Left lung (tissue), 10 donors: Measurements from ENCODE around the gene SLC11A2. TPM values are rescaled to one million over a fixed set of nuclear protein-coding genes. Genes with fewer than 3 reads are reported as not detected.

ENCODE experiments used
- ATAC-seq: fragments of 200-7000 bp; cut with Tn5 transposase; one replicate; pipeline ENCODE4 v1.9.1; 2020; ENCODE audit warnings: moderate library complexity
- DNase-seq, 4 donors: peaks; one replicate each; pipeline ENCODE4 v3.0.0-alpha.2; 2013 to 2020
- H3K27ac ChIP-seq, 2 donors: fragments of 200-600 bp; sonication (generic) in 1 of 2; one replicate each; pipeline versions ENCODE4 v1.5.0 to v1.8.0; 2020 to 2021
- H3K27me3 ChIP-seq, 2 donors: fragments of 200-600 bp; sonication (generic) in 1 of 2; one replicate each; pipeline versions ENCODE4 v1.5.0 to v1.8.0; 2020 to 2021
- H3K36me3 ChIP-seq, 2 donors: fragments of 200-600 bp; sonication (generic) in 1 of 2; one replicate each; pipeline versions ENCODE4 v1.5.0 to v1.8.0; 2020 to 2021
- H3K4me1 ChIP-seq, 2 donors: fragments of 200-600 bp; one replicate each; pipeline ENCODE4 v1.8.0; 2021
- H3K4me3 ChIP-seq, 2 donors: fragments of 200-600 bp; sonication (generic) in 1 of 2; one replicate each; pipeline versions ENCODE4 v1.5.0 to v1.8.0; 2020 to 2021; ENCODE audit warnings: mild to moderate bottlenecking in 1 of 2
- H3K9me3 ChIP-seq, 2 donors: fragments of 200-600 bp; sonication (generic) in 1 of 2; one replicate each; pipeline versions ENCODE4 v1.5.0 to v1.8.0; 2020 to 2021
- CTCF ChIP-seq, 2 donors: fragments of 200-600 bp; sonication (generic) in 1 of 2; IDR thresholded peaks; one replicate each; pipeline versions ENCODE4 v1.5.0 to v1.8.0; 2021; ENCODE audit warnings: antibody characterized with exemption in 2 of 2
- intact Hi-C, 2 donors: fragments of 100-400 bp; cut with DNase I; formaldehyde crosslinking; loops; one replicate each; pipeline versions ENCODE4 v1.11.2 to v1.14.2; 2022
- polyA plus RNA-seq, 6 donors: library from polyadenylated mRNA; unstranded; fragments of 120-200 nt; gene quantifications; one replicate each; pipeline ENCODE4 v1.2.1, GENCODE V29; 2013; ENCODE audit not compliant: insufficient read length in 6 of 6
- total RNA-seq, 2 donors: library from RNA; stranded (reverse); fragmentation: NEBNext Ultra II Directional; extraction: Animal tissue kit (Norgen Biotek cat#: 25700); gene quantifications; one replicate each; pipeline ENCODE4 v1.2.1, GENCODE V29; 2021
- donor health status: DM: no; HTN: yes; CAD: no.
- donor health status: DM: no; HTN: no; CAD: no.

SLC11A2 gene
- total and polyA plus RNA-seq, 8 donors: 47.9 to 120 (median 51.6) TPM

DNA sequence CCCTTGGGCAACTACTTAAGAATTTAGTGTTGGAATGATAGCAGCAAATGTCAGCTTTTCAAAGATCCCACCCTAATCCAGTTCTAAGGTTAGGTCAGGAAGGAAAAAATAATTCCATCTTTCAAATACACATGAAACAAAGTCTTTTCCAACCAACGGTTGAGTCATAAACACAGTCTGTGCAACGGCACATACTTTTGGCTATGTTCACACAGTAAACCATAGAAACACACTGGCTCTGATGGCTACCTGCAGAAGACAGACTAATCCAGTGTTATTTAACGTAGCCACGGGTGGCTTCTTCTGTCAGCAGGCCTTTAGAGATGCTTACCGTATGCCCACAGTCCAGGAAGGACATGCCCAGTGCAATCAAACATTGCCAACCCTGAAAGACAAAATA, 38.1 kb downstream of the SLC11A2 start:
- H3K4me1 ChIP-seq: peaks cover 13 to 25% of the 10 kb centered on the region in 2 donors
- H3K36me3 ChIP-seq: peaks cover 8 to 68% of the 10 kb centered on the region in 2 donors
- no peak overlapping the region for H3K27ac ChIP-seq
- H3K9me3 ChIP-seq: no peaks in the 10 kb centered on the region
- intact Hi-C loops: loop anchor here in 1 of 2 donors (10.0 kb wide), 1 partner anchor 153 kb away; no protein-coding TSS in a partner anchor
- H3K27me3 ChIP-seq: no peaks in the 10 kb centered on the region
- no peak for DNase-seq
- no peak for ATAC-seq
- no peak for TF ChIP-seq CTCF (IDR thresholded peaks at IDR 0.05)
- no peak overlapping the region for H3K4me3 ChIP-seq

DNA sequence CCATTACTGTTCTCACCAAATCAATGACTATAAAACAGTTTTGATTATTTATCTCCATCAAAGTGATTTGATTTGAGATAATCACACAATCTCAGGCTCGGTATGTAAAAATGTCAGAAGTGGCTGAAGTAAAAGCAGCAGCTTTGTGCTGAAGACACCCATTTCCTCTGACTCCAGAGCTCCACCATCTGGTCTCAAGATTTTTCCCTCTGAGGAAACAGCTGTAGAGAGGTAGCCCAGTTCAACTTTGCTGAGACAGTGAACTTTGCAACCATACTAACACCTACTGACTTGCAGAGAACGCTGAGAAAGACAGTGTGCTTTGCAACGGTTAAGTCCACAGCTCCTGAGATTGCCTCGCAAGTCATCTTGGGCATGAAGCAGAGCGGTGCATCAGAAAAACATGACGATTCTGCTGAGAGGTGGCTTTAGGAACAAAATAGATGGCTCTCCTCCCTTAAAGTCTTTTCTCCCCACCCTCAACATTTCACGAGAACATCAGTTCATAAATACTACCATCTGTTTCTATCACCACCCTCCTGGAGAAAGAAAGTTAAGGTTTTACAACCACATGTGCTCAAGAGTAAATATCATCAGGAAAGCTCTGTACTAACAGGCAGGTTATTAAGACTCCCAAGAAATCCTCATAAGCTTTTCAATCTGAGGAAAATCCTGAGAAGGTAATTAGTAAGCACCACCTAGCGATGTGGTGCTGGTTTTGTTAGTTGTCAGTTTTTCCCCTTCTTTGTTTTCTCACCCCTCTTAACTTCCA, 39.0 kb downstream of the SLC11A2 start:
- Histone ChIP-seq H3K27ac (peak overlapping the region in 1 of 2 donors; percentile 21), H3K4me1 (peaks cover 13 to 25% of the 10 kb centered on the region in 2 donors), H3K36me3 (peaks cover 8 to 59% of the 10 kb centered on the region in 2 donors), H3K4me3 (no peak overlapping the region), H3K9me3 (no peaks in the 10 kb centered on the region), H3K27me3 (no peaks in the 10 kb centered on the region)
- DNase-seq: peak in 2 of 4 donors; percentile 57 to 77
- ATAC-seq: peak; percentile 85
- peak in 1 of 2 donors; percentile 35 for TF ChIP-seq CTCF (IDR thresholded peaks at IDR 0.05)
- intact Hi-C loops: loop anchor here in 1 of 2 donors (10.0 kb wide), 1 partner anchor 152 kb away; no protein-coding TSS in a partner anchor

GRCh38 chr12:50985322-50985721, 40.9 kb downstream of the SLC11A2 start:
- intact Hi-C loops: loop anchor here in 1 of 2 donors (10.0 kb wide), 1 partner anchor 151 kb away; no protein-coding TSS in a partner anchor

DNA sequence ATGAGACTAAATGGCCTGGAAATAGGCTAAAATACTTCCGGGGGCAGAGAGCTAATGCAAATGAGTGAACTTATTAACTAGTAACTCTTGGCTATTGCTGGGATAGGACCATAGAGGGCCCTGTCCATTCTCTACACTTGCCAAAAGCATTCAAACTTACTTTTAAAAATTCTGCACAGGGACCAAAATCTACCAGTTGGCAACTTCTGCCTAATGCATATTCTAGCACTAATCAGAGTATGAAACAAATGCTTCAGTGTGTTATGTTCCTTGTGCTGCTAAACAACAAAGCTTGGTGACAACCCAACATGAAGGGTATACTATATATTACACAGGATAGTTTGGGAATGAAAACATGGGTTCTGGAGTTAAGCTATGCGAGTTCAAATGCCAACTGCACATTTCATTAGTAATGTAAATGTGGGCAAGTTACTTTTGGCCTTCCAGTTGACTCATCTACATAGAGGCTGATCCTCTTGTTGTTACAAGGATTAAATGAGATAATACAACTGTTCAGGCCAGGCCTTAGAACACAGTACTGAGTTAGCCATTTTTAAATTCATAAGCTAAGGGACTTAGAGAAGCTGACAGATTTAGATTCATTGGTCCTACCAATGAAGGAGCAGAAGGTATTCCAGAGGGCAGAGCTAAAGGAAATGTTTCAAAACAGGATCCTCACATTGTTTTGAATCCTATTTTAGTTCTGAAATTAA, 41.4 kb downstream of the SLC11A2 start:
- Histone ChIP-seq H3K27ac (peak overlapping the region; percentile 74 to 79), H3K36me3 (peaks cover 4 to 54% of the 10 kb centered on the region in 2 donors), H3K9me3 (no peaks in the 10 kb centered on the region), H3K27me3 (no peaks in the 10 kb centered on the region), H3K4me1 (peaks cover 13 to 25% of the 10 kb centered on the region in 2 donors), H3K4me3 (no peak overlapping the region)
- no peak for TF ChIP-seq CTCF (IDR thresholded peaks at IDR 0.05)
- DNase-seq (no peak), ATAC-seq (peak; percentile 8)
- intact Hi-C loops: loop anchor here in 1 of 2 donors (10.0 kb wide), 1 partner anchor 150 kb away; no protein-coding TSS in a partner anchor

More at GRCh38 chr12:50985322-50985721, 40.9 kb downstream of the SLC11A2 start:
- Histone ChIP-seq H3K27me3 (no peaks in the 10 kb centered on the region), H3K4me1 (peaks cover 13 to 25% of the 10 kb centered on the region in 2 donors), H3K9me3 (no peaks in the 10 kb centered on the region), H3K27ac (peak overlapping the region; percentile 74 to 79), H3K36me3 (peaks cover 8 to 54% of the 10 kb centered on the region in 2 donors), H3K4me3 (no peak overlapping the region)
- no peak for TF ChIP-seq CTCF (IDR thresholded peaks at IDR 0.05)
- DNase-seq (peak in 1 of 4 donors; percentile 10), ATAC-seq (peak; percentile 77)
